Activated T-cell treated with anti-CD3 and anti-CD28 coated beads for 48 hours (primary cell): ENCODE data around the gene SPOPL.

Source experiments
- DNase-seq: peaks from one replicate; pipeline ENCODE4 v3.0.0-alpha.2; 2020; ENCODE audit warnings: low read depth

The SPOPL gene

DNA sequence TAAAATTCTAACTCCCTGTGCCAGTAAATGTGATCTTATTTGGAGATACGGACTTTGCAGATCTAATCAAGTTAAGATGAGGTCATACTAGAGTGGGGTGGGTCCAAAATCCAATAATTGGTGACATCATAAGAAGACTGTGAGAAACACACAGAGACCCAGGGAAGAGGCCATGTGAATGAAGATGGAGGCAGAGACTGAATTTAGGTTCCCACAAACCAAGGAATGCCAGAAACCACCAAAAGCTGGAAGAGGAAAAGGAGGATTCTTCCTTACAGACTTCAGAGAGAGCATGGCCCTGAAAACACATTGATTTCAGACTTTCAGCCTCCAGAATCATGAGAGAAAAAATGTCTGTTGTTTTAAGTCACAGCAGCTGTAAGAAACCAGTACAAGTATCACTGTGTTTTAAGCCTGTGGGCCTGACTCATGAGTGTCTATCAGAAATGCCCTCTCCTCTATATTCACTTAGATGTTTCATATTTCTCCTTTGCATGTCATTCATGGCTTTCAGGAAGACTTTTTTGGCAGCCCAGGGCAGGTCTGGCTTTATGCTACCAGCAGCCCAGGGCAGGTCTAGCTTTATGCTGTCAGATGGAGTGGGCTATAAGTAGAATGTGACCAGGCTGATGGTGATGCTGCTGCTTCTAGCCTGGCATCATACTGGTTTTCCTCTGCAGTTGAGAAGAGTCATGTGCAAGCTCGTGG lies 100.0 kb downstream of the SPOPL start:
- no peak for DNase-seq

DNA sequence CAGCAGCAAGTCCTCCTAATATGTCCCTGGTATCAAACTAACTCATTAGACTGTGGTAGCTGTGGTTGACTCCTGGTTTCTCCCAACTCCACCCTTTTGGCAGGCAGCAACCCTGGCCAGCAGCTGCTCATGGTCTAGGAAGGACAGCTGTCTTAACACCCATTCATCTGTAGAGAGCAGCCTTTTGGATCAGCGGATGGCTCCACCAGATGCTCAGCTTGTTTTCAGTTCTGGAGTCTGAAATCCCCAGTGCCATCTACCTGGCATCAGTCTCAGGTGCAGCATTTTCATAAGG lies 100.5 kb downstream of the SPOPL start:
- no peak for DNase-seq

DNA sequence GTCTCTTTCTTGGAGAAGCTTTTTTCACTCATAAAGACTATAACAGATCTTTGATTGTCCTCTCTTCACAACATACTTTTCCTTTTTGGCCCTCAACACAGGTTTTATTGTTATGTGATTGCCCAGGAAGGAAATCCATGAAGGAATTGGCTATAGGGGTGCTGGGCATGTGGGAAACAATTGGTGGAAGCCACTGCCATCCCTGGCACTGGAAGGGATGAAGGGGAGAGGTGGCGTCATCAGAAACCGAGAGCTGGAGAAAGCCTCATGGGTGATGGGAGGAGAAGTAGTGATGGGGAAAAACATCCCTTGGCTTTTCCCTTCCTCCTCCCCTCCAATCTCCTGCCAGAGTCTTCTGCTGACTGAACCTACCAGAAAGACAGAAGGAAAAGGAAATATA lies 106.2 kb downstream of the SPOPL start:
- DNase-seq: no peak

DNA sequence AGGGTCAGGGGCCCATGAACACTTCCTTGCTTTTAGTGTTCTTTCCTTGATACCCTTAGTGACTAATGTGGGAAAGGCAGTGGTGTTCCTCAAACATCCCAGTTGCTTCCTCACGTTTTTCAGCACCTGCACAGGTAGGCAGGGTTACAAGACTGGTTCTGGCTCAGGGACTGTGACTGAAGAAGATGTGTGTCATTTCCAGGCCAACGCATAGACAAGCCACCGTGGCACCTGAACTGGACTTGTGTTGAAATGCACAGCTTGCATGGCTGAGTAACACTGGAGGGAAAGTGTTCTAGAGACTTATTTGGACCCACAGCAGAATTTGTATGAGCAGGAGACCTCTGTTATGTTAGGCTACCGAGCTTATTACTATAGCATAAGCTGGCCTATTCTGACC lies 107.9 kb downstream of the SPOPL start:
- no peak for DNase-seq

DNA sequence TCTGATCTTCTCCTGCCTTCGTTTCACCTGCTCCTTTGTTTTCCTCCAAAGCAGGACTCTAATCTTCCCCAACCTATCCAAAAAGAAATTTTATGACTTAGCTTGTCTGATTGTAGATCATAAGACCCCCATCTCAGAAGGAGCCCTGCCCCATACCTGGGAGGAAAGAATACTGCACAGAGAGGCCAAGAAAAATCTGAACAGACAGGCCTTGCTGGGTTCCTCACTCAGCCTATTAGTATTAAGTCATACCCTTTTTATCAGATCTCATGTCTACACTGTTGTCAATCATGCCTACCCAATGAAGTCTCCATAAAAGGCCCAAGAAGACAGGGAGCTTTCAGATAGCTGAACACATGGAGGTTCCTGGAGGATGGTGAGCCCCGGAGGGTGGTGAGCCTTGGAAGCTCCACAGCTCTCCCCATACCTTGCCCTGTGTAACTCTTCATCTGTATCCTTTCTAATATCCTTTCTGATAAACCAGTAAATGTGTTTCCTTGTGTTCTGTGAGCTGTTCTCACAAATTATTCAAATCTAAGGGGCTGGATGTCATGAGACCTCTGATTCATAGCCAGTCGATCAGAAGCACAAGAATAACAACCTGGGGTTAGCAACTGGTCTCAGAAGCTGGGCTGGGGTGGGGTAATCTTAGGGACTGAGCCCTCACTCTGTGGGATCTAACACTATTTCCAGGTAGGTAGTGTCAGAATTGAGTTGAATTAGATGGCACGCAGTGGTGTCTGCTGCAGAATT lies 108.8 kb downstream of the SPOPL start:
- DNase-seq: no peak

DNA sequence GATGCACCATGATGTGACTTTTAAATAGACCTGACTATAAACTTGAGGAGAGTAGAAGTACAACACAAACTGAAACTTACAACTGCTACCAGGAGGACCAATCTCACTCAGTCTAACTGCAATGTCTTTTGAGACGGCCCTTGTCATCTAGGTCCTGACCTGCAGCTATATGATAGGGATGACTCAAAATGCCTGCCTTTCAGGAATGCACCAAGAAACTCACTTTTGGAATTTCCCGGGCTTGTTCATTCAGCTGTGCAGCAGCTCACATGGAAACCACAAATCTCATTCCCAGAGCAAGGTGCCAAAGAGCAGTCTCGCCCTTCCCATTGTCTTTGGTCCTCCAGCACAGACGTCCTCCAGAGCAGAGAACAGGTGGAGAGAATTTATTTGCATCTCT lies 113.7 kb downstream of the SPOPL start:
- no peak for DNase-seq

DNA sequence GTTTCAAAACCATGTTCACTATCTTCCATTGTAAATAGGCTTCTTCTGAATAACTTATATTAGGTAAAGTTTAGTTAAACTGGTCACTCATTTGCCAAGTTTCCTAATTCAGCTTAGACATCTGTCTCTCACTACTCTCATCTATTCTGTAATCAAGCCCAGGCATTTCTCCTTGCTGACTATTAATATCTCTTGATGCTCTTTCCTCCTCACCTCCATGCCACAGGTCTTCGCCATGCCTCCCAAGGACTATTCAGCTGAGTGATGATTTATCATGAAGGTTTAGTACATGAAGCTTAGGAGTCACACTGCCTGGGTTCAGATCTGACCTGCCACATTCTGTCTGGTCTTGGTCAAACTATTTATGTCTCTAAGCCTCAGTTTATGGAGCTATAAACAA lies 115.5 kb downstream of the SPOPL start:
- no peak for DNase-seq

DNA sequence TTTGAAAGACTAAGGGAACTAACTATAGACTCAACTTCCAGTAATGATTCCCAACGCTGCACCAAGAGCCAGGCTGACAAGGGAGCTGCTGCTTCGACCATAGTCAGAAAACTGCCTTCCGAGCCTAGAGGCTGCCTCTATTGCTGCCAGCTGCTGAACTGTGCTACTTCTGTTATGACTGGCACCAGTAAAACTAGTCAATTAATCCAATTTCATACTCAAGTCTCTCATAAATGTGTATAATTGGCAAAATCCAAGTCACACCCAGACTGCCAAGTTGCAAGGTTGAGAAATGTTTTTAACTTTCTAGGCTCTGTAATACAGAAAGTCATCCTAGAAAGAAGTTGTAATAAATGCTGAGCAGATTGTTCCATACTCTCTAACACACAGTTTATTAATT lies 117.4 kb downstream of the SPOPL start:
- DNase-seq: no peak

DNA sequence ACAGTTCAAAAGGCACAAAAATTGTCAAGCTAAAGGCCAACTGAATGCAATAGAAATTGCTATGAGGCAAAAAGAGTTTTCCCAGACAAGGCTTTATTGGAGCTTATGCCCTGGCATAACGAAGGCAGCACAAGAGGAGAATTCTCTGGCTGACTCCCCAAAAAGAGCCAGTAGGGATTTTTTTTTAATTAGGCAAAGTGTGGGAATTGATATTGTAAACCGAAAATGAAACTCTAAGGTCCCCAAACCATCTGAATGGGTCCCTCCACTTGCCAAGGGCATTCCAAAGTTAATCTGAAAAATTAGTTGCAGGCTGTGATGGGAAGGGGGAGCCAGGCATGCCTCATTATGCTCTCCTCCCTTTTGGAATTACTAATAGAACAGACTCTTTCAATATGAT lies 118.9 kb downstream of the SPOPL start:
- DNase-seq: no peak

DNA sequence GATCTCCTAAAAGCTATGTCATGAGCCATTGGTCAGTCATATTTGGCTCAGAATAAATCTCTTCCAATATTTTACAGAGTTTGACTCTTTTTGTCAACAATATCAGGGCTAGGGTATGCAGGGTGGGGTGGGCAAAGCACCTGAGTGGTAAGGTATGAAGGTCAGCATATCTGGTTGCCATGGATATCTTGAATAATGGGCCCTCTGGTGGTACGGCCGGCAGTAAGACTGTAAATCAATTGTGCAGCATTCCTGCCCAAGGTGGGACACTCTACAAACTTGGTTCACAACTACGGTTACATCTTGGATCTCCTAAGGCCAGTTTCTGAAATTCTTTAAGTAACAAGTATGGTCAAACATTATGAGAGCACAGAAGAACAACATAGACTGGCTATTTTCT lies 119.6 kb downstream of the SPOPL start:
- no peak for DNase-seq

DNA sequence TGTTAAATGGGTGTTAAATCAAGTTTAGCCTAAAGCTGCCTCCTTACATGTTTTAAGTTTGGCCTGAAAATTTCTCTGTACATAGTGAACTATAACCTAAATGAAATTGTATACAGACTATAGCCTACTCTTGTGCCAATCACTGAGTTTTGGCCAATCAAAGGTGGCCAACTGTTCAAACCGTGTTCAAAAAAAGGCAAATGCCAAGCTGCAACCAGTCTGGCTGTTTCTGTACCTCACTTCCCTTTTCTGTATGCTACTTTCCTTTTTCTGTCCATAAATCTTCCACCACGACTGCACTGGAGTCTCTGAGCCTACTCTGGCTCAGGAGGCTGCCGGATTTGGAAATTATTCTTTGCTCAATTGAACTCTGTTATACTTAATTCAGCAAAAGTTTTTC lies 121.0 kb downstream of the SPOPL start:
- DNase-seq: no peak
